Measurements from ENCODE around the gene CCDC68.

Gene CCDC68

DNA sequence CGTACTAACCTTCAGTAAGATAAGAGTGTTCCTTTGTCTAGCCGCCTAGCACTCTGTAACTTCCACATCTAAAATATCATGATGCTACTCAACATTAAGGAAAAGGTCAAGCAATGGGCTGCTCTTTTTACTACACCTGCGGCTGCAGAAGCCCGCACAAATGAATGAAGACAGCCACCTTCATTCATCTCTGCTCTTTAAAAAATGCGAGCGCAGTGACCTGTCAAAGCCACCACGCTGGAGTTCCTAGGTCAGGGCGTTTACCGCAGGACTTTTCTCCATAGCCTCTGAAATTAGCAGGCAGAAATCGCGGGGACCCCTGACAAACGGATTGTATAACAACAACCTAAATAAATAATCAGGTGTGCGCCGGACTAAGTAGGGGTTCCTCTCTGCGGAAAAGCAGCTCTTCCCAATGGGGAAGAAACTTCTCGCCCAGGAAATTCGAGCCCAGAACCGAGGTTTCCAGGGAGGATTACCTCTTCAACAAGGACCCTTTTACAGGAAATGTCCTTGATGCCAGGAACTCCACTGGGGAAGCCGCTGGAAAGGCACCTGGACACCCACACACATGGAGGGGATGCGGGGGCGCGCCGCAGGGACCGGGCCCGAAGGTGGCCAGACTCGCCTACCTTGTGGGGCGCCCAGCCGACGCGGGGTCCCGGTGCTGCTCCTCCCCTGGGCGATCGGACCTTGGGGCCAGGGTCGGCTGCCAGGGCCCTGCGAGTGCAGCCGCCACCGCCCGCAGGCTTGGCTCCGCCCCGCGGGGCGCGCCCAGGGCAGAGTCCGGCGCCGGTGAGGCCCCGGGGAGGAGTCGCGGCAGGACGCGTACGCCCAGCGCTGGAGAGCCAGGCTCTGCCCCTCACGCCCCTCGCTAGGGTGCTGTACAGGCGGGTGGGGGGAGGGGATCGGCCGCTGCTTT lies at the start of gene CCDC68:
CCDC68 (minus strand) TSS at position 758 of the 922 bp plus-strand sequence. CDS start 16,670 bp downstream, outside the sequence.
- Histone ChIP-seq H3K4me3 (ENCODE audit: low read depth, low read length) (peak within 1 kb of the TSS; percentile 66), H3K4me1 (ENCODE audit: control insufficient read depth, insufficient read depth, low read length) (no peaks in the 10 kb centered on the region), H3K9ac (ENCODE audit: low read depth, low read length) (peak within 1 kb of the TSS; percentile 47)

DNA sequence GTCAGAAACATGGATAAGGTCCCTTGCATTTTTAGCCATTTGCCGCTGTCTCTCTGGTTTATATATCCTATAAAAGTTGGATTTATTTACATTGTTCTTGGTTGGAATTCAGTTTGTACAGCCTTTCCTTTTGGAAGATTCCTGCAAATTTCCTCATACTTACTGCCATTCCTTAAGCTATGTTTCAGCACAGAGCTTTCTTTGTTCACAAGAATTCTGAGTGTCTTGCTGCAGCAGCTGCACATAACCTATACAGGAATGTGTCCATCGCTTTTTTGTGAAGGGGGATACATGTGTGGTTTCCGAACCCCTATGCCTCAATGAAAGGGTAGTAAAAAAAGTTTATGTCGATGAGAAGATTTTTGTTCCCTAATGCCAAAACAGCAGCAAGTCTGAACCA lies 48.3 kb upstream of the CCDC68 start:
- peaks cover 7% of the 10 kb centered on the region for H3K4me1 ChIP-seq (ENCODE audit: control insufficient read depth, insufficient read depth, low read length)
- H3K4me3 ChIP-seq (ENCODE audit: low read depth, low read length), result no peak overlapping the region
- no peaks in the 10 kb centered on the region for H3K27me3 ChIP-seq (ENCODE audit: control insufficient read depth, insufficient read depth, low read length)
- H3K9me3 ChIP-seq (ENCODE audit: control insufficient read depth, insufficient read depth, low read length), result no peaks in the 10 kb centered on the region
- H3K36me3 ChIP-seq (ENCODE audit: control insufficient read depth, insufficient read depth, low read length), result no peaks in the 10 kb centered on the region
- no peak overlapping the region for H3K9ac ChIP-seq (ENCODE audit: low read depth, low read length)

More for the DNA sequence above, at the start of gene CCDC68:
- peaks cover 15% of the 10 kb centered on the region for H3K27me3 ChIP-seq (ENCODE audit: control insufficient read depth, insufficient read depth, low read length)
- H3K9me3 ChIP-seq (ENCODE audit: control insufficient read depth, insufficient read depth, low read length), result no peaks in the 10 kb centered on the region
- no peaks in the 10 kb centered on the region for H3K36me3 ChIP-seq (ENCODE audit: control insufficient read depth, insufficient read depth, low read length)

DNA sequence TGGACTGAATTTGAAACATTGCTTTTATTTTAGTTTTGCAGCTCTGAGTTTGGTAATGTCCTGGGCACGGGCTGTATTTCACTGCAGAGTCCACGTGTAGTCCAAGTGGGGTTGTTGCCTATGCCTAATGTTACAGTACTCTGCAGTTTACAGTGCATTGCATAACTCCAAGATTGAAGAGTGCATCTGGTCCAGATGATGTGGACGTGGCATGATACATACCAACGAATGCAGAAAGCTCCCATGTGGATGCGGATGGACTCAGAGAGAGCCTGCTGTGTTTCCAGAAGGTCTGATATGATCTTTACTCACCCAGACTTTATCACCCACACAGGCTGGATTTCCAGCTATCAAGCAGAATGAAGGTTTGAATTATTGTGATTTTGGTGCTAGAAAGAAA lies 44.4 kb upstream of the CCDC68 start:
- no peaks in the 10 kb centered on the region for H3K36me3 ChIP-seq (ENCODE audit: control insufficient read depth, insufficient read depth, low read length)
- no peaks in the 10 kb centered on the region for H3K27me3 ChIP-seq (ENCODE audit: control insufficient read depth, insufficient read depth, low read length)
- no peaks in the 10 kb centered on the region for H3K9me3 ChIP-seq (ENCODE audit: control insufficient read depth, insufficient read depth, low read length)
- H3K4me3 ChIP-seq (ENCODE audit: low read depth, low read length), result no peak overlapping the region
- peaks cover 4% of the 10 kb centered on the region for H3K4me1 ChIP-seq (ENCODE audit: control insufficient read depth, insufficient read depth, low read length)
- H3K9ac ChIP-seq (ENCODE audit: low read depth, low read length), result no peak overlapping the region

GRCh38 chr18:55002261-55002660 lies 43.0 kb upstream of the CCDC68 start:
- no peaks in the 10 kb centered on the region for H3K9me3 ChIP-seq (ENCODE audit: control insufficient read depth, insufficient read depth, low read length)
- H3K4me1 ChIP-seq (ENCODE audit: control insufficient read depth, insufficient read depth, low read length), result peaks cover 4% of the 10 kb centered on the region
- no peak overlapping the region for H3K9ac ChIP-seq (ENCODE audit: low read depth, low read length)
- no peaks in the 10 kb centered on the region for H3K27me3 ChIP-seq (ENCODE audit: control insufficient read depth, insufficient read depth, low read length)
- H3K36me3 ChIP-seq (ENCODE audit: control insufficient read depth, insufficient read depth, low read length), result no peaks in the 10 kb centered on the region
- H3K4me3 ChIP-seq (ENCODE audit: low read depth, low read length), result no peak overlapping the region

DNA sequence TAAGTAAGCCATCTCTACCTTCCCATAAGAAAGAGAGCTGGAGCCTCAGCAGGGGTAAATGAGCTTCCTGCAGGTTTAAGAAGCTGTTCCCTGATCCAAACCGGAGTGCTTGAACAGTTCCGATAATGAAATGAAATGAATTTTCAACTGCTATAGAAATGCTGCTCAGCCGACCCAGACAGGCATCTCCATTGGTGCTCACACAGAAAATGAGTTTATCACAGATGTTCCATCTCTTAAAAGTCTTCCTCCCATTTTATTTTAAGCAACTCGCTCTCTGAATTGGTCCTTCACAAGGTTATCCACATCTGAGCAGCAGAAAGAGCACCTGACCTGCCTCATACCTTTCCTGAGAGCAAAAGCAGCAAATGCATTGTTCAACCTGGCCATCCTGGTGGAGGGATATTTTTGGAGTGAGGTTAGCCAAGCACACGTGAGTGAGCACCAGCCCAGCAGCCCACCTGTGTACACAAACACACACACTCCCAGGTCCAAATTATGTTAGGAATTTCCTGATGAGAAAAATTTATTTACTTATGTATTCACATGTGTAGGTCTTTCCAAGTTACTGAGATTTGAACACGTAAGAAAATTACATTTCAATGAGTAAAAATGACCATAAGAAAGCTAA lies 42.2 kb upstream of the CCDC68 start:
- H3K9me3 ChIP-seq (ENCODE audit: control insufficient read depth, insufficient read depth, low read length), result no peaks in the 10 kb centered on the region
- no peaks in the 10 kb centered on the region for H3K27me3 ChIP-seq (ENCODE audit: control insufficient read depth, insufficient read depth, low read length)
- H3K9ac ChIP-seq (ENCODE audit: low read depth, low read length), result no peak overlapping the region
- H3K36me3 ChIP-seq (ENCODE audit: control insufficient read depth, insufficient read depth, low read length), result no peaks in the 10 kb centered on the region
- peaks cover 4% of the 10 kb centered on the region for H3K4me1 ChIP-seq (ENCODE audit: control insufficient read depth, insufficient read depth, low read length)
- H3K4me3 ChIP-seq (ENCODE audit: low read depth, low read length), result no peak overlapping the region

- no peak overlapping the region for H3K4me3 ChIP-seq (ENCODE audit: low read depth, low read length)
- H3K4me1 ChIP-seq (ENCODE audit: control insufficient read depth, insufficient read depth, low read length), result peaks cover 4% of the 10 kb centered on the region
- no peak overlapping the region for H3K9ac ChIP-seq (ENCODE audit: low read depth, low read length)
- no peaks in the 10 kb centered on the region for H3K36me3 ChIP-seq (ENCODE audit: control insufficient read depth, insufficient read depth, low read length)
- no peaks in the 10 kb centered on the region for H3K27me3 ChIP-seq (ENCODE audit: control insufficient read depth, insufficient read depth, low read length)
- no peaks in the 10 kb centered on the region for H3K9me3 ChIP-seq (ENCODE audit: control insufficient read depth, insufficient read depth, low read length)
Observed at GRCh38 chr18:55000529-55000928, 41.3 kb upstream of the CCDC68 start.

DNA sequence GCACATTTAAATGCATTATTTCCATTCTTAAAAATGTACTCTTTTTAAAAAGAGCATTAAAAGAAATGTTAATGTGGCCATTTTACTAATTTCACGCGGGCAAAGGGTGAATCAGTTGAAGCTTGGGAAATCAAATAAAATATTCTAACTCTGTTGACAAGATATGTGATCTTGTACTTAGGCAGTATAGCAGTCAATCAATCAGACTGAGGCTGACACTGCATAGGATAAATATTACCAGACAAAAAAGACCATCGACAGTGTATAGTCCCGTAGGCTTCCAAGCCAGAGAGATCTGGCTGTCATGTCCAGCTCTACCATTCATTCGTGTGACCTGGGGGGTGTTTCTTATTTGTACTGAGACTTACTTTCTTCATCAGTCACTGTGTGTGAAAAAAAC lies 39.8 kb upstream of the CCDC68 start:
- no peak overlapping the region for H3K4me3 ChIP-seq (ENCODE audit: low read depth, low read length)
- no peaks in the 10 kb centered on the region for H3K36me3 ChIP-seq (ENCODE audit: control insufficient read depth, insufficient read depth, low read length)
- H3K9ac ChIP-seq (ENCODE audit: low read depth, low read length), result no peak overlapping the region
- no peaks in the 10 kb centered on the region for H3K27me3 ChIP-seq (ENCODE audit: control insufficient read depth, insufficient read depth, low read length)
- H3K4me1 ChIP-seq (ENCODE audit: control insufficient read depth, insufficient read depth, low read length), result peaks cover 4% of the 10 kb centered on the region
- H3K9me3 ChIP-seq (ENCODE audit: control insufficient read depth, insufficient read depth, low read length), result no peaks in the 10 kb centered on the region

DNA sequence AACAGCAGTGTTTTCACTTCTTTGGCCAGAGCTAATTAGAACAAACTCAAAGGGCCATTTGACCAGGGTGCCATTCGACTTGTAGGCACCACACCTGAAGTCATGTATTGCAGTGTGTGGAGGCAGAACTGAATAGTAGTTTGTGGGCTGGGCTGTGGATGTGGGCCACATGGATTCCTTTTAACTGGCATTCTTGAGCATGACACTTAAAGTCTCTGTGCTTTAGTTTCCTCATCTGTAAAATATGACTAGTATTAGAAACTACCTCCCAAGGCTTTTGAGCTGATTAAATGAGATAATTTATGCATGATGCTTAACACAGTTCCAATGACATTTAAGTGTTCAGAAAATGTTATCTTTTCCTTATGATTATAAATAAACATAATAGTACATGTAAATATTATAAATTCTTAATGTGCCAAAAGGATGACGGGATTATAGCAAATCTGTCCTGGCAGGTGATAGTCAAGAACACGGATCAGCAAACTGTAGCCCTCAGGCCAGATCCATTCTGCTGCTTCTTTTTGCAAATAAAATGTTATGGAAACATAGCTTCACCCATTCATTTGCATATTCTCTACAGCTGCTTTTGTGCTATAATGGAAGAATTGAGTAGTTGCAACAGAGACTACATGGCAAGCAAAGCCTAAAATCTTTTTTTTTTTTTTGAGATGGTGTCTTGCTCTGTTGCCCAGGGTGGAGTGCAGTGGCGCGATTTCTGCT lies 36.3 kb upstream of the CCDC68 start:
- Histone ChIP-seq H3K9me3 (ENCODE audit: control insufficient read depth, insufficient read depth, low read length) (no peaks in the 10 kb centered on the region), H3K36me3 (ENCODE audit: control insufficient read depth, insufficient read depth, low read length) (no peaks in the 10 kb centered on the region), H3K27me3 (ENCODE audit: control insufficient read depth, insufficient read depth, low read length) (no peaks in the 10 kb centered on the region), H3K9ac (ENCODE audit: low read depth, low read length) (no peak overlapping the region), H3K4me1 (ENCODE audit: control insufficient read depth, insufficient read depth, low read length) (no peaks in the 10 kb centered on the region), H3K4me3 (ENCODE audit: low read depth, low read length) (no peak overlapping the region)

- Histone ChIP-seq H3K9ac (ENCODE audit: low read depth, low read length) (no peak overlapping the region), H3K4me1 (ENCODE audit: control insufficient read depth, insufficient read depth, low read length) (no peaks in the 10 kb centered on the region), H3K9me3 (ENCODE audit: control insufficient read depth, insufficient read depth, low read length) (no peaks in the 10 kb centered on the region), H3K4me3 (ENCODE audit: low read depth, low read length) (no peak overlapping the region), H3K36me3 (ENCODE audit: control insufficient read depth, insufficient read depth, low read length) (no peaks in the 10 kb centered on the region), H3K27me3 (ENCODE audit: control insufficient read depth, insufficient read depth, low read length) (no peaks in the 10 kb centered on the region)
Observed at GRCh38 chr18:54991981-54992380, 32.7 kb upstream of the CCDC68 start.

DNA sequence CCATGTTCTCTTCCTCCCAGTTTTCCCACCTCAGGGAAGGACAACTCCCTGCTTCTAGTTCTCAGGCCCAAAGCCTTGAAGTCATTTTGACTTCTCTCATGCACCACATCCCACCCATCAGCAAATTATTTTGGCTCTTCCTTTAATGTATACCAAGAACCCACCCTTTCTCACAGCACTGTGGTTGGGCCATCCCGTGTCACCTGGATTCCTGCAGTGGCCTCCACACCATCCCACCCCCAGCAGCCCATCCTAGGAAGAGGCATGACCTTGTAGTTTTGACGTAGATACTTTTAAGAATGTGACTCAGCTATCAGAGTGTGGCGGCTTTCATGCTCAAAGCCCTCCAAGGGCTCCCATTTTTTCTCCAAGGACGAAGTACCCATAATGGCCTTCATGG lies 25.6 kb upstream of the CCDC68 start:
- Histone ChIP-seq H3K36me3 (ENCODE audit: control insufficient read depth, insufficient read depth, low read length) (no peaks in the 10 kb centered on the region), H3K9me3 (ENCODE audit: control insufficient read depth, insufficient read depth, low read length) (no peaks in the 10 kb centered on the region), H3K4me3 (ENCODE audit: low read depth, low read length) (no peak overlapping the region), H3K4me1 (ENCODE audit: control insufficient read depth, insufficient read depth, low read length) (no peaks in the 10 kb centered on the region), H3K27me3 (ENCODE audit: control insufficient read depth, insufficient read depth, low read length) (no peaks in the 10 kb centered on the region), H3K9ac (ENCODE audit: low read depth, low read length) (no peak overlapping the region)

GRCh38 chr18:54983791-54984190 lies 24.5 kb upstream of the CCDC68 start:
- Histone ChIP-seq H3K4me3 (ENCODE audit: low read depth, low read length) (no peak overlapping the region), H3K4me1 (ENCODE audit: control insufficient read depth, insufficient read depth, low read length) (no peaks in the 10 kb centered on the region), H3K9me3 (ENCODE audit: control insufficient read depth, insufficient read depth, low read length) (no peaks in the 10 kb centered on the region), H3K36me3 (ENCODE audit: control insufficient read depth, insufficient read depth, low read length) (no peaks in the 10 kb centered on the region), H3K27me3 (ENCODE audit: control insufficient read depth, insufficient read depth, low read length) (no peaks in the 10 kb centered on the region), H3K9ac (ENCODE audit: low read depth, low read length) (no peak overlapping the region)

Measured in iPS-15b (cell line).